Transverse colon (tissue), 3 donors: ENCODE data around the gene LY6G6C.

Source experiments
- CTCF ChIP-seq, 5 experiments: fragments of 200-600 bp in 3 of 5; fragments of 450-650 bp in 2 of 5; sonication (generic) in 3 of 5; IDR thresholded peaks; 1 replicate in 2 of 5; 2 replicates in 3 of 5; pipeline ENCODE4 v1.5.1; 2016 to 2017; ENCODE audit warnings: antibody characterized with exemption in 5 of 5, inconsistent platforms in 3 of 5, mild to moderate bottlenecking in 2 of 5, moderate library complexity in 1 of 5
- EP300 ChIP-seq: sonication (generic); formaldehyde crosslinking; IDR thresholded peaks from one replicate; pipeline ENCODE4 v1.6.1; 2017; ENCODE audit warnings: antibody characterized with exemption, low read depth
- POLR2A ChIP-seq: fragments of 450-650 bp; IDR thresholded peaks from one replicate; pipeline ENCODE4 v1.6.1; 2016; ENCODE audit warnings: antibody characterized with exemption, mild to moderate bottlenecking, moderate library complexity

GRCh38 chr6:31686483-31686882, 35.1 kb downstream of the LY6G6C start:
- TF ChIP-seq CTCF (IDR thresholded peaks at IDR 0.05) (no peak), POLR2A (no peak), EP300 (no peak)
